H1 (cell line): ENCODE data around the gene VGF.
A peak's percentile ranks its signal among the peaks of the same experiment; 100 is the strongest.

Experiments used
- CBX8 ChIP-seq: fragments of 300-800, 300-1000 bp; sonication (generic); IDR thresholded peaks from 2 replicates; pipeline ENCODE4 v1.7.1; 2016; ENCODE audit warnings: low read depth, low read length, borderline replicate concordance
- CEBPB ChIP-seq: IDR thresholded peaks from 2 replicates; pipeline ENCODE4 v1.6.1; 2012; ENCODE audit warnings: low read depth, low read length
- CTCF ChIP-seq, 3 experiments: IDR thresholded peaks; 1 replicate in 2 of 3; 2 replicates in 1 of 3; pipeline versions ENCODE4 v1.5.1 to v1.6.1; 2011; ENCODE audit warnings: low read length in 3 of 3, mild to moderate bottlenecking in 3 of 3, inconsistent platforms in 2 of 3, low read depth in 1 of 3, moderate library complexity in 1 of 3; ENCODE audit not compliant: insufficient read depth in 1 of 3; ENCODE audit errors: control extremely low read depth in 1 of 3
- EGR1 ChIP-seq: IDR thresholded peaks from 2 replicates; pipeline ENCODE4 v1.6.1; 2011; ENCODE audit warnings: low read depth, low read length, borderline replicate concordance
- EZH2 ChIP-seq: fragments of 200-600 bp; sonication (generic); IDR thresholded peaks from 2 replicates; pipeline ENCODE4 v1.7.1; 2012; ENCODE audit warnings: low read depth, mild to moderate bottlenecking, moderate library complexity, low read length, inconsistent platforms; ENCODE audit not compliant: severe bottlenecking
- SIX5 ChIP-seq: IDR thresholded peaks from 2 replicates; pipeline ENCODE4 v1.6.1; 2011; ENCODE audit warnings: mild to moderate bottlenecking, low read depth, low read length
- USF2 ChIP-seq: IDR thresholded peaks from 2 replicates; pipeline ENCODE4 v1.6.1; 2011; ENCODE audit warnings: low read length, improper control_type of control experiment
- YY1 ChIP-seq: IDR thresholded peaks from 2 replicates; pipeline ENCODE4 v1.6.1; 2011; ENCODE audit warnings: low read depth, mild to moderate bottlenecking, low read length

- TF ChIP-seq EGR1 (0 out of 2 replicates have a peak, but pooled peaks have one; percentile 4), CEBPB (no peak), CTCF (IDR thresholded peaks at IDR 0.05; ENCODE audit: control extremely low read depth in 1 of 3, insufficient read depth in 1 of 3, low read depth in 1 of 3, low read length in 3 of 3) (no peak), USF2 (no peak), CBX8 (no peak), EZH2 (no peak), SIX5 (no peak), YY1 (no peak; the same call in none of the 2 replicates)
Measured at GRCh38 chr7:101153969-101154692, 11.2 kb downstream of the VGF start, which contains the start of gene AP1S1.
